H1 (cell line): ENCODE data around the gene AGBL1. TPM values are rescaled to one million over a fixed set of nuclear protein-coding genes. Genes with fewer than 3 reads are reported as not detected.

ENCODE experiments used
- CTCF ChIA-PET: fragments of 300-600 bp; sonication (Branson Sonifier 250); formaldehyde crosslinking; loops from one replicate; lab custom pipeline; 2021; ENCODE audit not compliant: partially characterized antibody; lab: Charles Lee
- POLR2A ChIA-PET: fragments of 300-600 bp; sonication (Branson Sonifier 250); formaldehyde crosslinking; loops from one replicate; lab custom pipeline; 2021; ENCODE audit warnings: inconsistent platforms; ENCODE audit not compliant: partially characterized antibody; lab: Charles Lee
- DNase-seq, 2 experiments: peaks; one replicate each; pipeline versions ENCODE4 v3.0.0 to v3.0.0-alpha.2; 2010 to 2022; ENCODE audit warnings: low spot score in 2 of 2, low read depth in 1 of 2, mixed read lengths in 1 of 2
- FAIRE-seq: peaks from 2 replicates; lab custom pipeline; 2011; peaks lifted over from hg19 to GRCh38; lab: Jason Lieb, UNC
- H2AFZ ChIP-seq: 2 replicates; pipeline ENCODE4 v1.8.1; 2012; ENCODE audit warnings: low read length, inconsistent platforms
- H2AK5ac ChIP-seq: 2 replicates; pipeline ENCODE4 v1.6.1; 2013; ENCODE audit warnings: low read depth, low read length
- H2BK120ac ChIP-seq: replicated peaks from 2 replicates; pipeline ENCODE3; 2013; ENCODE audit warnings: low read depth, low read length, inconsistent platforms
- H2BK12ac ChIP-seq: 2 replicates; pipeline ENCODE4 v1.6.1; 2013; ENCODE audit warnings: low read depth, low read length
- H2BK15ac ChIP-seq: 2 replicates; pipeline ENCODE4 v1.6.1; 2013; ENCODE audit warnings: low read length
- H2BK20ac ChIP-seq: 2 replicates; pipeline ENCODE4 v1.6.1; 2013; ENCODE audit warnings: low read length
- H2BK5ac ChIP-seq: 2 replicates; pipeline ENCODE4 v1.6.1; 2013; ENCODE audit warnings: low read depth, low read length
- H3K14ac ChIP-seq: 2 replicates; pipeline ENCODE4 v1.6.1; 2013; ENCODE audit warnings: inconsistent platforms; ENCODE audit not compliant: insufficient read length
- H3K18ac ChIP-seq: 2 replicates; pipeline ENCODE4 v1.6.1; 2013; ENCODE audit warnings: low read length; ENCODE audit errors: extremely low read depth
- H3K23ac ChIP-seq: 2 replicates; pipeline ENCODE4 v1.6.1; 2013; ENCODE audit warnings: inconsistent platforms; ENCODE audit not compliant: insufficient read length
- H3K23me2 ChIP-seq: 2 replicates; pipeline ENCODE4 v1.6.1; 2013; ENCODE audit warnings: low read depth, low read length
- H3K27ac ChIP-seq: 2 replicates; pipeline ENCODE4 v1.6.1; 2011; ENCODE audit warnings: low read depth, low read length, inconsistent platforms
- H3K27me3 ChIP-seq, 4 experiments: replicated peaks in 1 of 4; 1 replicate in 1 of 4; 2 replicates in 3 of 4; pipeline versions ENCODE4 v1.6.1 to v1.8.1; 2011 to 2013; ENCODE audit warnings: low read length in 3 of 4, mild to moderate bottlenecking in 3 of 4, inconsistent platforms in 2 of 4, mixed read lengths in 2 of 4, moderate library complexity in 1 of 4; ENCODE audit not compliant: control insufficient read depth in 3 of 4, insufficient read depth in 3 of 4; ENCODE audit errors: extremely low read depth in 1 of 4
- H3K36me3 ChIP-seq, 4 experiments: 2 replicates each; pipeline versions ENCODE4 v1.6.1 to v1.8.1; 2011 to 2013; ENCODE audit warnings: mild to moderate bottlenecking in 4 of 4, low read length in 3 of 4, moderate library complexity in 2 of 4, control low read depth in 1 of 4, inconsistent platforms in 1 of 4; ENCODE audit not compliant: insufficient read depth in 4 of 4, control insufficient read depth in 2 of 4
- H3K4ac ChIP-seq: replicated peaks from 2 replicates; pipeline ENCODE3; 2013; ENCODE audit warnings: low read length, low read depth, mixed read lengths, inconsistent platforms; ENCODE audit not compliant: insufficient read length
- H3K4me1 ChIP-seq, 4 experiments: replicated peaks in 1 of 4; 1 replicate in 1 of 4; 2 replicates in 3 of 4; pipeline versions ENCODE4 v1.6.1 to v1.8.1; 2011 to 2013; ENCODE audit warnings: low read length in 3 of 4, inconsistent platforms in 2 of 4, mixed read lengths in 1 of 4; ENCODE audit not compliant: insufficient read depth in 4 of 4, control insufficient read depth in 3 of 4
- H3K4me2 ChIP-seq, 2 experiments: 2 replicates each; pipeline versions ENCODE4 v1.6.1 to v1.8.1; 2011 to 2013; ENCODE audit warnings: low read depth in 2 of 2, low read length in 2 of 2, control low read depth in 1 of 2, inconsistent platforms in 1 of 2, mild to moderate bottlenecking in 1 of 2; ENCODE audit not compliant: insufficient read depth in 1 of 2
- H3K4me3 ChIP-seq, 4 experiments: fragments of 200-600, 300-600 bp in 1 of 4; sonication (generic), shearing (Covaris generic), sonication (Bioruptor Twin) in 1 of 4; 2 replicates each; pipeline versions ENCODE4 v1.5.1 to v1.8.1; 2011 to 2016; ENCODE audit warnings: low read length in 4 of 4, low read depth in 3 of 4, control low read depth in 2 of 4, inconsistent platforms in 2 of 4, mild to moderate bottlenecking in 2 of 4, mixed read lengths in 1 of 4, moderate library complexity in 1 of 4; ENCODE audit not compliant: insufficient read depth in 2 of 4; ENCODE audit errors: extremely low read depth in 1 of 4
- H3K56ac ChIP-seq: replicated peaks from 2 replicates; pipeline ENCODE3; 2013; ENCODE audit warnings: low read depth, mild to moderate bottlenecking, mixed read lengths, low read length, inconsistent platforms; ENCODE audit not compliant: insufficient read length
- H3K79me1 ChIP-seq: 2 replicates; pipeline ENCODE4 v1.6.1; 2013; ENCODE audit warnings: low read depth, low read length, control low read depth
- H3K79me2 ChIP-seq, 2 experiments: 2 replicates each; pipeline versions ENCODE4 v1.6.1 to v1.8.1; 2012 to 2013; ENCODE audit warnings: low read length in 2 of 2, mild to moderate bottlenecking in 2 of 2, inconsistent platforms in 1 of 2; ENCODE audit not compliant: insufficient read depth in 2 of 2, control insufficient read depth in 1 of 2
- H3K9ac ChIP-seq, 4 experiments: replicated peaks in 1 of 4; 1 replicate in 1 of 4; 2 replicates in 3 of 4; pipeline versions ENCODE4 v1.6.1 to v1.8.1; 2011 to 2013; ENCODE audit warnings: low read depth in 3 of 4, low read length in 3 of 4, control low read depth in 2 of 4, mild to moderate bottlenecking in 2 of 4, moderate library complexity in 2 of 4, inconsistent platforms in 1 of 4; ENCODE audit errors: extremely low read depth in 1 of 4
- H3K9me3 ChIP-seq, 2 experiments: 2 replicates each; pipeline versions ENCODE4 v1.6.1 to v1.8.1; 2012 to 2013; ENCODE audit warnings: mild to moderate bottlenecking in 2 of 2, moderate library complexity in 2 of 2, control low read depth in 1 of 2, inconsistent platforms in 1 of 2, low read depth in 1 of 2, low read length in 1 of 2, mixed read lengths in 1 of 2; ENCODE audit not compliant: insufficient read depth in 2 of 2
- H4K20me1 ChIP-seq, 2 experiments: replicated peaks in 1 of 2; 2 replicates each; pipeline versions ENCODE3 to v1.8.1; 2011 to 2013; ENCODE audit warnings: inconsistent platforms in 2 of 2, low read length in 2 of 2, mild to moderate bottlenecking in 1 of 2; ENCODE audit not compliant: insufficient read depth in 2 of 2, control insufficient read depth in 1 of 2
- H4K5ac ChIP-seq: 2 replicates; pipeline ENCODE4 v1.6.1; 2013; ENCODE audit warnings: low read length, low read depth, mixed read lengths, inconsistent platforms; ENCODE audit not compliant: insufficient read length
- H4K8ac ChIP-seq: 2 replicates; pipeline ENCODE4 v1.8.0; 2013; ENCODE audit warnings: mild to moderate bottlenecking, moderate library complexity, low read length, inconsistent platforms; ENCODE audit not compliant: insufficient read depth; ENCODE audit errors: extremely low read depth
- H4K91ac ChIP-seq: replicated peaks from 2 replicates; pipeline ENCODE3; 2013; ENCODE audit warnings: low read length, mixed read lengths, inconsistent platforms; ENCODE audit not compliant: insufficient read length
- CTBP2 ChIP-seq: IDR thresholded peaks from 2 replicates; pipeline ENCODE4 v1.7.0; 2011; ENCODE audit warnings: borderline replicate concordance, mild to moderate bottlenecking, moderate library complexity, mixed read lengths, low read length; ENCODE audit not compliant: insufficient read depth, insufficient read length
- EGR1 ChIP-seq: IDR thresholded peaks from 2 replicates; pipeline ENCODE4 v1.6.1; 2011; ENCODE audit warnings: low read depth, low read length, borderline replicate concordance
- FOSL1 ChIP-seq: IDR thresholded peaks from 2 replicates; pipeline ENCODE4 v1.6.1; 2011; ENCODE audit warnings: mild to moderate bottlenecking, low read depth, low read length, moderate library complexity; ENCODE audit not compliant: insufficient read depth
- JUN ChIP-seq: IDR thresholded peaks from 2 replicates; pipeline ENCODE4 v1.6.1; 2011; ENCODE audit warnings: low read depth, mild to moderate bottlenecking, improper control_type of control experiment, low read length
- KDM1A ChIP-seq: fragments of 200-600, 300-600 bp; sonication (generic); IDR thresholded peaks from 2 replicates; pipeline ENCODE4 v1.7.1; 2016; ENCODE audit warnings: mild to moderate bottlenecking, low read length, borderline replicate concordance
- KDM5A ChIP-seq: fragments of 200-600 bp; IDR thresholded peaks from 2 replicates; pipeline ENCODE4 v1.7.1; 2012; ENCODE audit warnings: mild to moderate bottlenecking, low read length, inconsistent platforms, mixed read lengths
- POLR2AphosphoS5 ChIP-seq: IDR thresholded peaks from 2 replicates; pipeline ENCODE4 v1.6.1; 2011; ENCODE audit warnings: low read depth, low read length
- RBBP5 ChIP-seq: IDR thresholded peaks from 2 replicates; pipeline ENCODE4 v1.7.1; 2012; ENCODE audit warnings: low read depth, mild to moderate bottlenecking, inconsistent platforms, low read length, moderate library complexity, borderline replicate concordance
- RXRA ChIP-seq: IDR thresholded peaks from 2 replicates; pipeline ENCODE4 v1.6.1; 2011; ENCODE audit warnings: low read depth, mild to moderate bottlenecking, low read length, moderate library complexity; ENCODE audit not compliant: insufficient read depth
- SRF ChIP-seq: IDR thresholded peaks from 2 replicates; pipeline ENCODE4 v1.6.1; 2011; ENCODE audit warnings: mild to moderate bottlenecking, low read depth, low read length, moderate library complexity
- ZNF274 ChIP-seq: IDR thresholded peaks from 2 replicates; pipeline ENCODE4 v1.7.0; 2012; ENCODE audit warnings: low read length, borderline replicate concordance; ENCODE audit errors: extremely low read depth
- WGBS, 2 experiments: shearing (Covaris generic) in 1 of 2; methylation state at CpG; one replicate each; pipeline versions ENCODE4 v1.1.6 to v1.1.7; 2013 to 2015; ENCODE audit warnings: low lambda C conversion rate in 2 of 2, mixed read lengths in 2 of 2, inconsistent platforms in 1 of 2, low coverage in 1 of 2, missing lambda C conversion rate in 1 of 2; ENCODE audit not compliant: insufficient replicate concordance in 2 of 2, insufficient coverage in 1 of 2, insufficient read length in 1 of 2; ENCODE audit errors: extremely low coverage in 1 of 2, missing lambda C conversion rate in 1 of 2; 5-methylcytosine and 5-hydroxymethylcytosine counted together
- polyA plus RNA-seq, 7 experiments: library from polyadenylated mRNA; depleted of rRNA in 3 of 7; stranded (reverse) in 5 of 7; unstranded in 2 of 7; fragments of >200 nt in 5 of 7; fragments of 200-250 nt in 2 of 7; gene quantifications; 1 replicate in 5 of 7; 2 replicates in 1 of 7; 4 replicates in 1 of 7; pipeline versions ENCODE4 v1.2.1 to v1.2.3, GENCODE V29; 2011 to 2013; ENCODE audit warnings: missing spikeins in 2 of 7, mixed read lengths in 2 of 7
- total RNA-seq: library from RNA; stranded (reverse); fragmentation: NEBNext Ultra II Directional; extraction: Animal tissue kit (Norgen Biotek cat#: 25700); gene quantifications from 2 replicates; pipeline ENCODE4 v1.2.1, GENCODE V29; 2021

The AGBL1 gene
- total and polyA plus RNA-seq, 2 of the 8 experiments (the other 6 are each of a cell fraction or from before 2014, with no cell fraction given) = not detected

DNA sequence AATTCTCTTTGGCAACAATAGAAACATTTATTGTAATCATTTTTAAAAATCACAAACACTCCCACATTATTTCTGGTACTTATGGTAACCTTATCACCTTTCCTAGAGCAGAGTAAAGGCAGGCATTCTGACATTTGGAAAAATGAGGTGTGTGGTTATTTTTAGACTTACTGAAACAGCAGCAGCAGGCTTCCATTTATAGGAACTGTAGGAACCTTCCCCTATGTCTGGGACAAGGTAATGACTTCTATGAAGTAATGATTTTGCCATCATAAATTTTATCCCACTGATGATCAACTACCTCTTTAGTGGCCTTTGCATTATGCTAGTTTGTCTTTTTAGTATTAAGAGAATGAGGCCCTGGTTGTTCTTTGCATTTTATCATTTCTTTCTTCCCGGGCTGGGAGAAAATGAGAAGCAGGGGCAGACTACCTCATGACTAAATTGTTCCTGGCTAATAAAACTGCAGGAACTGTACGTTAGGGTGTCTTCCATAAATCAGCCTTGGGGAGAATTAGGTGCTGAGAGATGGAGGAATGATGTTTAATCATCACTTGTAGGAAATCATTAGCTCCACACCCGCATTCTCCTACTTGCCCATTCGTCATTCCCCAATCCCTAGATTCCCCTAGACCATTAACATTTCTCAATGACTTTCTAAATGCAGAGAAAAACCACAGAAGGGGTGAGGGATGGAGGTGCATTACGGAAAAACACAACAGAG lies 680.3 kb downstream of the AGBL1 start:
- no peak overlapping the region for H3K9ac ChIP-seq
- H2BK12ac ChIP-seq = no peak overlapping the region
- H4K91ac ChIP-seq = no peak overlapping the region
- ChIA-PET CTCF (interaction anchor here (0.7 to 4.2 kb wide), 3 partner anchors 10 to 135 kb away, joined by 3 to 15 read pairs (median 5); no protein-coding TSS in a partner anchor), POLR2A (interaction anchor here (0.6 kb wide), 1 partner anchor 1510 kb away, joined by 3 read pairs; no protein-coding TSS in a partner anchor)
- FAIRE-seq (no peak), DNase-seq (no peak)
- H3K14ac ChIP-seq = no peak overlapping the region
- WGBS, 2 experiments = 88% methylated on average over 5 of the region's 5 CpGs; no CpG with 5 or more reads in 1 of the 2 experiments
- no peaks in the 10 kb centered on the region for H3K79me2 ChIP-seq
- H2BK120ac ChIP-seq = no peak overlapping the region
- TF ChIP-seq ZNF274 = no peak
- TF ChIP-seq CTBP2 = no peak
- no peak for TF ChIP-seq JUN
- TF ChIP-seq RBBP5 = no peak
- no peak for TF ChIP-seq RXRA
- no peak for TF ChIP-seq FOSL1
- no peak for TF ChIP-seq KDM1A
- TF ChIP-seq KDM5A = no peak
- TF ChIP-seq EGR1 = no peak
- TF ChIP-seq POLR2AphosphoS5 = no peak
- no peak for TF ChIP-seq SRF
- TF ChIP-seq, all 59 proteins: peak for 0
- Histone ChIP-seq H3K4ac (no peak overlapping the region), H3K79me1 (no peaks in the 10 kb centered on the region), H3K56ac (no peak overlapping the region), H3K23me2 (no peaks in the 10 kb centered on the region), H4K8ac (no peak overlapping the region), H3K23ac (no peak overlapping the region), H3K27me3 (no peaks in the 10 kb centered on the region), H3K4me2 (no peak overlapping the region), H4K5ac (no peak overlapping the region), H3K27ac (no peak overlapping the region), H2BK15ac (no peak overlapping the region), H3K18ac (no peak overlapping the region), H3K36me3 (no peaks in the 10 kb centered on the region), H3K9me3 (no peaks in the 10 kb centered on the region), H2BK20ac (no peak overlapping the region), H4K20me1 (no peaks in the 10 kb centered on the region), H2AK5ac (no peak overlapping the region), H3K4me3 (no peak overlapping the region), H2BK5ac (no peak overlapping the region), H2AFZ (no peak overlapping the region), H3K4me1 (no peaks in the 10 kb centered on the region)
